Transverse colon (tissue), 4 donors: ENCODE results near the gene RAB34. TPM values are rescaled to one million over a fixed set of nuclear protein-coding genes. Genes with fewer than 3 reads are reported as not detected.

Experiments used
- DNase-seq: peaks from one replicate; pipeline ENCODE4 v3.0.0-alpha.2; 2019
- H3K27ac ChIP-seq, 4 donors: fragments of 200-600 bp; sonication (generic); 2 replicates each; pipeline ENCODE4 v1.5.1; 2016 to 2018; ENCODE audit warnings: inconsistent platforms in 4 of 4
- H3K27me3 ChIP-seq: fragments of 200-600 bp; sonication (generic); 2 replicates; pipeline ENCODE4 v1.5.1; 2017; ENCODE audit warnings: inconsistent platforms
- H3K36me3 ChIP-seq, 4 donors: fragments of 200-600 bp; sonication (generic); 2 replicates each; pipeline ENCODE4 v1.5.1; 2017 to 2019; ENCODE audit warnings: inconsistent platforms in 4 of 4
- H3K4me1 ChIP-seq, 4 donors: fragments of 200-600 bp; sonication (generic); 2 replicates each; pipeline ENCODE4 v1.5.1; 2017 to 2020; ENCODE audit warnings: inconsistent platforms in 4 of 4
- H3K4me3 ChIP-seq, 4 donors: fragments of 200-600 bp; sonication (generic); 1 replicate in 1 of 4; 2 replicates in 3 of 4; pipeline versions ENCODE4 v1.5.1 to v1.6.1; 2017 to 2019; ENCODE audit warnings: inconsistent platforms in 4 of 4
- H3K9me3 ChIP-seq, 2 donors: fragments of 200-600 bp; sonication (generic); 2 replicates each; pipeline ENCODE4 v1.5.1; 2017 to 2019; ENCODE audit warnings: inconsistent platforms in 2 of 2
- CTCF ChIP-seq, 5 experiments: fragments of 200-600 bp in 3 of 5; fragments of 450-650 bp in 2 of 5; sonication (generic) in 3 of 5; IDR thresholded peaks; 1 replicate in 2 of 5; 2 replicates in 3 of 5; pipeline ENCODE4 v1.5.1; 2016 to 2017; ENCODE audit warnings: antibody characterized with exemption in 5 of 5, inconsistent platforms in 3 of 5, mild to moderate bottlenecking in 2 of 5, moderate library complexity in 1 of 5
- EP300 ChIP-seq: sonication (generic); formaldehyde crosslinking; IDR thresholded peaks from one replicate; pipeline ENCODE4 v1.6.1; 2017; ENCODE audit warnings: antibody characterized with exemption, low read depth
- POLR2A ChIP-seq: fragments of 450-650 bp; IDR thresholded peaks from one replicate; pipeline ENCODE4 v1.6.1; 2016; ENCODE audit warnings: antibody characterized with exemption, mild to moderate bottlenecking, moderate library complexity
- POLR2AphosphoS5 ChIP-seq, 3 donors: sonication (generic); formaldehyde crosslinking; IDR thresholded peaks; one replicate each; pipeline ENCODE4 v1.6.1; 2016; ENCODE audit warnings: antibody characterized with exemption in 3 of 3
- WGBS, 2 donors: methylation state at CpG; one replicate each; pipeline ENCODE4 v1.1.5; 2018; ENCODE audit warnings: low coverage in 1 of 2; 5-methylcytosine and 5-hydroxymethylcytosine counted together
- in situ Hi-C, 4 donors: fragments of 200-750 bp; cut with MboI; loops; one replicate each; pipeline versions ENCODE4 v1.15.0 to v1.15.1; 2017; ENCODE audit warnings: low sequenced_read_pairs in 3 of 4, low pct_ligation_motif_present in 1 of 4, low pct_unique_long_range_greater_than_20kb in 1 of 4
- intact Hi-C: fragments of 100-400 bp; cut with DNase I; formaldehyde crosslinking; loops from one replicate; pipeline ENCODE4 v1.15.1; 2023; ENCODE audit warnings: low total_unique reads
- total RNA-seq, 4 donors: library from RNA; depleted of rRNA; stranded (reverse); fragments of >200 nt; gene quantifications; one replicate each; pipeline ENCODE4 v1.1.0, GENCODE V29; 2016

The RAB34 gene
- total RNA-seq, 4 donors from 2014 or later = 41.1 to 60.5 (median 50.0) TPM

DNA sequence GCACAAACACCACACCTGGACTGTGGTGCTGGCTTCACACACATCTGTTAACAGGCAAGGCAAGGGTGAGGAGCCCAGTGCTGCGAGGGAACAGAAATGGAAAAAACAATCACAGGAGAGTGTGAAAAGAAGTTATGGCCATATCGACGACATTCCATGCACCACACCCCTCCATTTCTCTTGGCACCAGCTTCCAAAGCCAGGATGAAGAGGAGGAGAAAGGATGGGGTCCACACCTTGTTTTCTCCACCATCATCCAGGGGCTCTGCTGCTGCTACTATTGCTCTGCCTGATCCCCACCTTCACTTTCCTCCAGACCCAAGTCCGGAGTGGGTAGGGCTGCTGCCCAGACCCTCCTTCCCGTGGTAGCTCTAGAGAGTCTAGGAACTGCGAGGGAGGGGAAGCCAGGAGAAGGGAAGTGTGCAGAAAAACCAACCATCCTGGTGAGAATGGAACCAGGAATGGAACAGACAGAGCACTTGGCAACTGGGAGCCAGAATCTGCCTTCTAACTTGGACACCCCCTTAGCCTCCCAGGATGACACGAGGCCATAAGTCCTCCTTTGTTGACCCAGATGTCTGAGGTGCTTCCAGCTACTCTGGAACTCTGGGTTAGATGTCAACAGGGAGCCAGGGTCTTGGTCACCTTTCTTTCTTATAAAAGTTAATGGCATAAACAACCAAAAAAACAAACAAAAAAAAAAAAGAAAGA is 4.8 kb downstream of the RAB34 start:
- Histone ChIP-seq H3K4me3 (no peak overlapping the region), H3K27ac (peak overlapping the region in 2 of 4 donors; percentile 92 to 95), H3K9me3 (no peaks in the 10 kb centered on the region), H3K4me1 (peaks cover 8 to 38% (median 28%) of the 10 kb centered on the region in 4 donors), H3K27me3 (peaks cover 14% of the 10 kb centered on the region), H3K36me3 (no peaks in the 10 kb centered on the region)
- intact Hi-C loops (no loop called here), in situ Hi-C loops (no loop called here)
- no peak for DNase-seq
- WGBS, 2 donors = 75 to 81% methylated on average over 6 to 7 of the region's 7 CpGs
- TF ChIP-seq POLR2A (no peak), EP300 (no peak), CTCF (IDR thresholded peaks at IDR 0.05) (no peak), POLR2AphosphoS5 (IDR thresholded peaks at IDR 0.05) (no peak)

DNA sequence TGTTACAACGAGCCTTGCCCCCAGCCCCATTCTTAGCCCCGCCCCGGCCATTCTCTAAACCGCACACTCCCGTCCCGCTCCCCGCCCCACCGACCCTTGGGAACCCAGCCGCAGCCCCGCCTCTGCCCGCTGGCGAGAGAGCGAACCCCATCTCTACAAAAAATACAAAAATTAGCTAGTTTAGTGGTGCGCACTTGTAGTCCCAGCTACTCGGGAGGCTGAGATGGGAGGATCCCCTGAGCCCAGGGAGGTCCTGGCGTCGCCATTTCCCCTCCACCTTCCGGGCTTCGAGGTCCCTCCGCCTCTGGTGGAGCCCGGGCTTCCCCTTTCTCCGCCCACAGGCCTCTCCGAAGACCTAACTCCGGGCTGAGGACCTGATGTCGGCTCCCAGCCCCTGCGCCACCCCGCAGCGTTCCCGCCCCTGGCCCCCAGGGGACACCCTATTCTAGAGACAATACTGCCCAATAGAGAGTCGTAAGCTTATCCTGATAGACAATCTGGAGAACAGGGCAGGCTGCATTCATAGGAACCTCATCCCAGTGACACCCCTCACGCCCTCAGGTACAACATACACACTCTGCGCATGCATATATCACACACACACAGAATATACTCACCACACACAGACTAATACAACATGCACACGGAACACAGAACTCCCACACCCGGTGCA is 5.5 kb downstream of the RAB34 start:
- Histone ChIP-seq H3K27me3 (peaks cover 7% of the 10 kb centered on the region), H3K4me3 (peak overlapping the region in 3 of 4 donors; percentile 51 to 68 (median 61)), H3K36me3 (no peaks in the 10 kb centered on the region), H3K9me3 (no peaks in the 10 kb centered on the region), H3K4me1 (peaks cover 8 to 35% (median 26%) of the 10 kb centered on the region in 4 donors), H3K27ac (peak overlapping the region; percentile 92 to 95 (median 94))
- WGBS, 2 donors = 0 to 66% methylated on average over 4 to 34 of the region's 34 CpGs
- no peak for TF ChIP-seq EP300
- TF ChIP-seq POLR2AphosphoS5 (IDR thresholded peaks at IDR 0.05) = no peak
- TF ChIP-seq POLR2A = no peak
- no peak for TF ChIP-seq CTCF (IDR thresholded peaks at IDR 0.05)
- intact Hi-C loops (no loop called here), in situ Hi-C loops (no loop called here)
- DNase-seq = peak; percentile 56

DNA sequence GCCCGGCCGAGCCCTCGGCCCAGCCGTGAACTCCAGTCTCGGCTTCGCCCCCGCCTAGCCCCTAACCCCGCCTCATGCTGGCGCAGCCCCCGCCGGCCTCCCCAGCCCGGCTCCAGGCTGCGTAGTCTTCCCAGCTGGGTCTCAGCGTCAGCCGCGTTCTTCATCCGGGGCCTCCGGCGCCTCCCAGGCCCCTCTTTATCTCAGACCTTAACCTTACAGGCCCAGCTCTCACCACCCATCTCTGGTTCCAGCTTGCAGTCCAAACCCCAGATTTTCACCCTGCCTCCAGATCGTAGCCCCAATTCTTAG is 6.0 kb downstream of the RAB34 start, which contains the start of gene PROCA1:
Gene PROCA1, minus strand, starts transcription at position 166 of the 309 bp plus-strand sequence. CDS start 228 bp downstream, outside the sequence.
- intact Hi-C loops = no loop called here
- no peak for DNase-seq
- Histone ChIP-seq H3K4me1 (peaks cover 8 to 34% (median 22%) of the 10 kb centered on the region in 4 donors), H3K9me3 (no peaks in the 10 kb centered on the region), H3K27ac (peak within 1 kb of the TSS; percentile 92 to 95 (median 94)), H3K27me3 (peaks cover 2% of the 10 kb centered on the region), H3K36me3 (no peaks in the 10 kb centered on the region), H3K4me3 (peak within 1 kb of the TSS; percentile 34 to 68 (median 56))
- WGBS, 2 donors = 0 to 18% methylated on average over 2 to 20 of the region's 20 CpGs
- TF ChIP-seq POLR2A (no peak), EP300 (no peak), CTCF (IDR thresholded peaks at IDR 0.05) (no peak), POLR2AphosphoS5 (IDR thresholded peaks at IDR 0.05) (no peak)
- in situ Hi-C loops = no loop called here

DNA sequence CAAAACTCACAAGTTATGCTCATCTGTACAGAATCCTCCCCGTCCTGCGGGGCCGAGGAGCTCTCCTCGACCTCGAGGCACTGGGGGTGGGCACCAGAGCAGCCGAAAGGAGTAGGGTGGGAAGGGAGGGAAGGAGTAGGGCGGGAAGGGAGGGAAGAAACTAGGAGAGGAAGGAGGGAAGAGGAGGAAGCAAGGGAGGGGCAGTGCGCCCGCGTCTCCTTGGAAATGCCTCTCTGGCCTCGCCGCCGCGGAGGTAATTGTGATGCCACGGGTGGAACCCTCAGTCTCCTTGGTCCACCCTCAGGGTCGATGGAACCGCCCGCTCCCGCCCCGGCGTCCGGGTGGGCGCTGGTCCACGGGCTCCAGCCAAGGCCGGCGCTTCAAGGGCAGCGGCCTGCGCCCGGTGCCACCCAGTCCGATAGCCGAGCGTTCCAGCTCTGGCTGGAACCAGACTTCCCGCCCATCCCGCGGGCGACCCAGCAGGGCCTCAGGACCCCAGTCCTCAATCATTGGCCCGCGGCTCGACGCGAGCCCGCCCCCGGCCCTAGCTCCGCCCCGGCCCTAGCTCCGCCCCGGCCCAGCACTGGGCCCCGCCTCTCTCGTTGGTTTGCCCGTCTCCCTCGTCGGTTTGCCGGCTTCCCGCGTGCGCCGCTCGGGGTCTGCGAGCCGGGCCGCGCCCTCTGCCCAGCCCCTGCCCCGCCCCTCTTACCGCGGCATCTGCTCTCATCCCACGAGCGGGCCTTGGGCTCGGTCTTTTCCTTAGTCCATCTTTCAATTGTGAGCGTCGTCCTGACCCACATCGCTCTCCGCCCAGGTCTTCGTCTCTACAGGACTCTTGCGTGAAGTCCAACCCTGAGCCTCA is 6.6 kb downstream of the RAB34 start:
- in situ Hi-C loops = no loop called here

More for the DNA sequence above, 6.6 kb downstream of the RAB34 start:
- 0 to 3% methylated on average over 2 to 60 of the region's 74 CpGs for WGBS, 2 donors
- Histone ChIP-seq H3K4me1 (peaks cover 4 to 31% (median 19%) of the 10 kb centered on the region in 4 donors), H3K9me3 (no peaks in the 10 kb centered on the region), H3K27ac (peak overlapping the region; percentile 92 to 95 (median 94)), H3K4me3 (peak overlapping the region; percentile 34 to 68 (median 56)), H3K27me3 (no peaks in the 10 kb centered on the region), H3K36me3 (no peaks in the 10 kb centered on the region)
- intact Hi-C loops = no loop called here
- DNase-seq = peak; percentile 93
- TF ChIP-seq EP300 = no peak
- no peak for TF ChIP-seq CTCF (IDR thresholded peaks at IDR 0.05)
- peak; percentile 81 to 86 (median 86) for TF ChIP-seq POLR2AphosphoS5 (IDR thresholded peaks at IDR 0.05)
- TF ChIP-seq POLR2A = peak; percentile 88
